ENCODE results near the gene NSMCE3.

- TF ChIP-seq CTCF (IDR thresholded peaks at IDR 0.05), result no peak
- TF ChIP-seq POLR2A (IDR thresholded peaks at IDR 0.05), result no peak
Measured at GRCh38 chr15:29226436-29227208, 43.0 kb downstream of the NSMCE3 start.
